Heart left ventricle (tissue), 16 donors: ENCODE measurements around the gene PHACTR3. TPM values are rescaled to one million over a fixed set of nuclear protein-coding genes. Genes with fewer than 3 reads are reported as not detected.

Experiments
- ATAC-seq, 4 donors: fragments of 200-7000 bp; cut with Tn5 transposase; one replicate each; pipeline ENCODE4 v1.9.1; 2020 to 2022; ENCODE audit warnings: moderate library complexity in 4 of 4, mild to moderate bottlenecking in 3 of 4, moderate number of reproducible peaks in 1 of 4
- DNase-seq, 5 donors: peaks; one replicate each; pipeline ENCODE4 v3.0.0-alpha.2; 2020
- H3K27ac ChIP-seq, 12 donors: fragments of 200-600 bp; sonication (generic) in 4 of 12; one replicate each; pipeline versions ENCODE4 v1.5.0 to v1.8.0; 2016 to 2022; ENCODE audit warnings: mild to moderate bottlenecking in 2 of 12
- H3K27me3 ChIP-seq, 9 donors: fragments of 200-600 bp; sonication (generic) in 2 of 9; one replicate each; pipeline versions ENCODE4 v1.5.1 to v1.8.0; 2016 to 2022; ENCODE audit warnings: mild to moderate bottlenecking in 3 of 9
- H3K36me3 ChIP-seq, 9 donors: fragments of 200-600 bp; sonication (generic) in 2 of 9; one replicate each; pipeline versions ENCODE4 v1.5.0 to v1.8.0; 2018 to 2022; ENCODE audit warnings: mild to moderate bottlenecking in 2 of 9
- H3K4me1 ChIP-seq, 12 donors: fragments of 200-600 bp; sonication (generic) in 4 of 12; one replicate each; pipeline versions ENCODE4 v1.5.0 to v1.8.0; 2016 to 2022; ENCODE audit warnings: mild to moderate bottlenecking in 3 of 12
- H3K4me3 ChIP-seq, 12 donors: fragments of 200-600 bp; sonication (generic) in 4 of 12; one replicate each; pipeline versions ENCODE4 v1.5.0 to v1.8.0; 2017 to 2022; ENCODE audit warnings: mild to moderate bottlenecking in 9 of 12, moderate library complexity in 4 of 12
- H3K9me3 ChIP-seq, 12 donors: fragments of 200-600 bp; sonication (generic) in 4 of 12; one replicate each; pipeline versions ENCODE4 v1.5.0 to v1.8.0; 2016 to 2022; ENCODE audit warnings: mild to moderate bottlenecking in 1 of 12
- POLR2A ChIP-seq, 2 donors: fragments of 450-650 bp; IDR thresholded peaks; one replicate each; pipeline ENCODE4 v1.6.1; 2017; ENCODE audit warnings: antibody characterized with exemption in 2 of 2, mild to moderate bottlenecking in 2 of 2, moderate library complexity in 2 of 2
- WGBS, 4 donors: extraction: QIAGEN DNeasy Blood & Tissue Kit in 2 of 4; methylation state at CpG; one replicate each; pipeline versions ENCODE4 v1.1.5 to v1.1.7; 2013 to 2018; 5-methylcytosine and 5-hydroxymethylcytosine counted together
- intact Hi-C, 10 donors: fragments of 100-400 bp; cut with DNase I; formaldehyde crosslinking; loops; one replicate each; pipeline versions ENCODE4 v1.11.1 to v1.14.2; 2022
- polyA plus RNA-seq, 2 donors: library from polyadenylated mRNA; stranded (reverse); fragments of 200-250 nt; gene quantifications; one replicate each; pipeline ENCODE4 v1.2.3, GENCODE V29; 2013
- total RNA-seq, 9 donors: library from RNA; depleted of rRNA in 2 of 9; stranded (reverse); fragments of >200 nt in 2 of 9; fragmentation: NEBNext Ultra II Directional in 3 of 9; extraction: Animal tissue kit (Norgen Biotek cat#: 25700) in 3 of 9; gene quantifications; one replicate each; pipeline versions ENCODE4 v1.1.0 to v1.2.4, GENCODE V29; 2016 to 2023
- TF ChIP-seq, protein P1 (sequence below), 12 donors: fragments of 200-600 bp; sonication (generic) in 4 of 12; IDR thresholded peaks; one replicate each; pipeline versions ENCODE4 v1.5.0 to v1.8.0; 2018 to 2022; ENCODE audit warnings: antibody characterized with exemption in 12 of 12, mild to moderate bottlenecking in 5 of 12
- donor health status: ischemic (EF 13 %, LVEDD 7.1; RV severe dilation, severe dysfunction).
- donor health status: healthy with polysubstance abuse.
- donor health status: DM: no; HTN: yes; CAD: no.
- donor health status: DM: no; HTN: no; CAD: no.
- donor health status: ischemic (EF 25% LVEDD 6.9; RV normal size, moderate dysfunction).
- donor health status: ischemic (EF 25% LVEDD 5.7; RV mildly dilated, moderate dysfunction).
- donor health status: healthy.
- donor health status: DM: yes; HTN: yes; CAD: no.
- donor health status: ischemic (EF 35%, LVEDD 5.7; RV mildly dilated, moderate dysfunction).
- donor health status: nonischemic (EF 11% LVEDD 7.7; RV severe dilation, severe dysfunction).
- donor health status: DM: yes; HTN: yes; CAD: no.
- donor health status: PGD.
- donor health status: ischemic (EF 29% LVEDD 5.4; RV normal size, mild dysfunction).
- donor health status: nonischemic (EF 23%, LVEDD 6.1; RV moderate dilation, normal function).

Gene PHACTR3
- total and polyA plus RNA-seq, 11 donors: 0.19 to 14.6 (median 3.5) TPM

DNA sequence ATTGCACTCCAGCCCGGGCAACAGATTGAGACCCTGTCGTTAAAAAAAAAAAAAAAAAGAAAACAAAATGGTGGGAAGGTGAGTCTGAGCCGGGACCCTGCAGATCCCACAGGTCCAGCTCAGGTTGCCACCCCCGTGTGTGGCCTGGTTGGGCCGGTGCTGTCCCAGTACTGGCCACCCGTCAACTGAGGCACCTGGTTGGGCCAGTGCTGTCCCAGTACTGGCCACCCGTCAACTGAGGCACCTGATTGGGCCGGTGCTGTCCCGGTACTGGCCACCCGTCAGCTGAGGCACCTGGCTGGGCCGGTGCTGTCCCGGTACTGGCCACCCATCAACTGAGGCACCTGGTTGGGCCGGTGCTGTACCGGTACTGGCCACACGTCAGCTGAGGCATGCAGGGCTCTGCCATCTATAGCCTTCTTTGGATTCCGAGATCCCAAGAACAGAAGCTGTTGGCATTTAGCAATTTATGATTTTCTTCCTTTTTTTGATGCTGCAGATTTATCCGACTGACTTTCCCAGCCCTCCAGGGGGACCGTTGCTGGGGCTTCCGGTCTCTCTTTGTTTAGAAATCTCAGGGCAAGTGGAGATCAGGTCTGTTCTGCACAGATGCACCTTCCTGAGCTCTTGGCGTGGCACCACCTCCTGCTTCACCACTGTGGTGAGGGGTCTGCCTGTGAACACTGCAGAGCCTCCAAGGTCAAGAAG, 215.3 kb downstream of the PHACTR3 start:
- Histone ChIP-seq H3K9me3 (no peaks in the 10 kb centered on the region), H3K36me3 (no peaks in the 10 kb centered on the region), H3K27me3 (no peaks in the 10 kb centered on the region), H3K4me3 (no peak overlapping the region), H3K4me1 (peaks cover 0 to 32% (median 6%) of the 10 kb centered on the region in 12 donors), H3K27ac (peak overlapping the region in 1 of 12 donors; percentile 62)
- peak in 1 of 5 donors; percentile 2 for DNase-seq
- WGBS, 4 donors: 87 to 92% (median 90%) methylated on average over 19 to 20 of the region's 20 CpGs
- intact Hi-C loops: no loop called here
- ATAC-seq: no peak
- TF ChIP-seq POLR2A (IDR thresholded peaks at IDR 0.05): no peak
- TF ChIP-seq, protein P1, sequence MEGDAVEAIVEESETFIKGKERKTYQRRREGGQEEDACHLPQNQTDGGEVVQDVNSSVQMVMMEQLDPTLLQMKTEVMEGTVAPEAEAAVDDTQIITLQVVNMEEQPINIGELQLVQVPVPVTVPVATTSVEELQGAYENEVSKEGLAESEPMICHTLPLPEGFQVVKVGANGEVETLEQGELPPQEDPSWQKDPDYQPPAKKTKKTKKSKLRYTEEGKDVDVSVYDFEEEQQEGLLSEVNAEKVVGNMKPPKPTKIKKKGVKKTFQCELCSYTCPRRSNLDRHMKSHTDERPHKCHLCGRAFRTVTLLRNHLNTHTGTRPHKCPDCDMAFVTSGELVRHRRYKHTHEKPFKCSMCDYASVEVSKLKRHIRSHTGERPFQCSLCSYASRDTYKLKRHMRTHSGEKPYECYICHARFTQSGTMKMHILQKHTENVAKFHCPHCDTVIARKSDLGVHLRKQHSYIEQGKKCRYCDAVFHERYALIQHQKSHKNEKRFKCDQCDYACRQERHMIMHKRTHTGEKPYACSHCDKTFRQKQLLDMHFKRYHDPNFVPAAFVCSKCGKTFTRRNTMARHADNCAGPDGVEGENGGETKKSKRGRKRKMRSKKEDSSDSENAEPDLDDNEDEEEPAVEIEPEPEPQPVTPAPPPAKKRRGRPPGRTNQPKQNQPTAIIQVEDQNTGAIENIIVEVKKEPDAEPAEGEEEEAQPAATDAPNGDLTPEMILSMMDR (IDR thresholded peaks at IDR 0.05): no peak

DNA sequence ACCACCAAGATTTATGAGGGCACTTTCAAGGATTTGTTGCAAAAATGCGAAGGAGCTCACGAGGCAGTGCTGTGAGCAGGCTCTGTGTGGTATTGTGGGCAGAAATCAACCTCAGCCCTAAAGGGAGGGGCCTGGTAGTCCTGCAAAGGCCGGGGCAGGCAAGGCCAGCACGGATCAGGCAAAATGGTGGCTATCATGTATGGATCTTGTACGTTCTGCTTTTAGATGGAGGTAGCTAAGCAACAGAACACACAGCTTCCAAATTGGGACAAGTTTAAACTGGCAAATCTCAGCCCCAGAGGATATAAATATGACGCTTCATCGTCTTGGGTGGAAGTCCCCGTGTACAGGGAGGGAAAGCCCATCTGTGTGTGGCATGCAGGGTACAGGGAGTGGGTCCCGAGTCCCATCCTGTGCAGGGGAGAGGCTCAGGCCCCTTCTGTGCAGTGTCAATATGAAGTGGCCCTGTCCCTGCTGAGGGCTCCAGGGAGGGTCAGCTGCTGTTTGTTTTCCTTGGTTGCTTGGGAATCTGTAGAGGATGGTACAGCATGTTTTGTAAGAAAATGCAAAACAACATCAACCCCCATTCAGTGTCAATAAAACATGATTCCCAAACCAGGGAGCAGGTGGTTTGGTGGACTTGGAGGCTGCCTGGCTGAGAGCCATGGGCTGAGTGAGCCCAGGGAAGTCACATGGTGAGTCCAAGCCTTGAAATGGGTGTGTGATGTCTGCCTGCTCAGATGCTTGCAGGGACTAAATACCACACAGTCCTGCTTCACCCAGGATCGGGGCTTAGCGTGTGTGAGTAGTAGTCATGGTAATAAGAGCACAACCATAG, 216.1 kb downstream of the PHACTR3 start:
- DNase-seq (peak in 3 of 5 donors; percentile 42 to 79 (median 62)), ATAC-seq (peak; percentile 54 to 93 (median 85))
- Histone ChIP-seq H3K36me3 (no peaks in the 10 kb centered on the region), H3K9me3 (no peaks in the 10 kb centered on the region), H3K27me3 (no peaks in the 10 kb centered on the region), H3K27ac (peak overlapping the region in 2 of 12 donors; percentile 29 to 62), H3K4me1 (peaks cover 0 to 32% (median 5%) of the 10 kb centered on the region in 12 donors), H3K4me3 (no peak overlapping the region)
- intact Hi-C loops: no loop called here
- WGBS, 4 donors: 40 to 50% (median 49%) methylated on average over 11 of the region's 11 CpGs
- TF ChIP-seq, protein P1 (IDR thresholded peaks at IDR 0.05): no peak
- TF ChIP-seq POLR2A (IDR thresholded peaks at IDR 0.05): no peak

DNA sequence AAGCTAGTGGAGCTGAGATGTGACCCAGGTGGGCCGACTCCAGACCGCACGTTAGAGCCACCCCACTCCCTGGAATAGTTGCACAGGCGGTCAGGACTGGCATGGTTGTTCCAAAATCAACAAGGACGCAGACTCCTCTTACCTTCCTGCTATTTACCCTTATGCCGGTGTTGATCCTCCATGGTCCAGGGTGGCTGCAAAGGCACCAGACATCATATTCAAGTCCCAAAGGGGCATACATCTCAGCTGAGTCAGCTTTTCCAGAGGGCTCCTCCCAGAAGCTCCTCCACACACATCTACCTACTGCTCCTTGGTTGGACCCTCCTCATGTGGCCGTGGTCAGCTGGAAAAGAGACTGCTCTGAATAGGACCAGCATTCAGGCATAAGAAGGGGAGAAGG, 216.9 kb downstream of the PHACTR3 start:
- intact Hi-C loops: no loop called here
- no peak for TF ChIP-seq POLR2A (IDR thresholded peaks at IDR 0.05)
- TF ChIP-seq, protein P1 (IDR thresholded peaks at IDR 0.05): no peak
- Histone ChIP-seq H3K4me3 (no peak overlapping the region), H3K27ac (peak overlapping the region in 1 of 12 donors; percentile 44), H3K27me3 (no peaks in the 10 kb centered on the region), H3K36me3 (no peaks in the 10 kb centered on the region), H3K9me3 (no peaks in the 10 kb centered on the region), H3K4me1 (peaks cover 0 to 35% (median 5%) of the 10 kb centered on the region in 12 donors)
- DNase-seq (no peak), ATAC-seq (no peak)
- WGBS, 4 donors: 94 to 95% (median 95%) methylated on average over 7 of the region's 7 CpGs

DNA sequence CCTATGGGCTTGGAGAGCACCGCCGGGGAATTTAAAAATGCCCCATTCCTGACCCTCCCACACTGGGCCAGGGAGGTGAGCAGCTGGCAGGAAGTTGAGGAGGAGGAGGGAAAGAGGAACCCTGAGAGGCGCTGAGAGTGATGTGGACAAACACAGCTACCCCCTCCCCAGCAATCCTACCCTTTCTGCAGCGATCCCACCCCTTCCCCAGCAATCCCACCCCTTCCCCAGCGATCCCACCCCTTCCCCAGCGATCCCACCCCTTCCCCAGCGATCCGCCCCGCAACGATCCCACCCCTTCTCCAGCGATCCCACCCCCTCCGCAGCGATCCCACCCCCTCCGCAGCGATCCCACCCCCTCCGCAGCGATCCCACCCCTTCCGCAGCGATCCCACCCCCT, 217.4 kb downstream of the PHACTR3 start:
- H3K4me1 ChIP-seq: peaks cover 0 to 37% (median 5%) of the 10 kb centered on the region in 12 donors
- H3K27ac ChIP-seq: no peak overlapping the region
- WGBS, 4 donors: 79 to 87% (median 82%) methylated on average over 14 to 19 of the region's 19 CpGs
- H3K9me3 ChIP-seq: no peaks in the 10 kb centered on the region
- H3K27me3 ChIP-seq: no peaks in the 10 kb centered on the region
- H3K36me3 ChIP-seq: no peaks in the 10 kb centered on the region
- no peak for TF ChIP-seq POLR2A (IDR thresholded peaks at IDR 0.05)
- TF ChIP-seq, protein P1 (IDR thresholded peaks at IDR 0.05): no peak
- ATAC-seq: no peak
- intact Hi-C loops: no loop called here
- peak in 1 of 5 donors; percentile 1 for DNase-seq
- no peak overlapping the region for H3K4me3 ChIP-seq
